Measurements from ENCODE around the gene CHST11.

CHST11 gene

DNA sequence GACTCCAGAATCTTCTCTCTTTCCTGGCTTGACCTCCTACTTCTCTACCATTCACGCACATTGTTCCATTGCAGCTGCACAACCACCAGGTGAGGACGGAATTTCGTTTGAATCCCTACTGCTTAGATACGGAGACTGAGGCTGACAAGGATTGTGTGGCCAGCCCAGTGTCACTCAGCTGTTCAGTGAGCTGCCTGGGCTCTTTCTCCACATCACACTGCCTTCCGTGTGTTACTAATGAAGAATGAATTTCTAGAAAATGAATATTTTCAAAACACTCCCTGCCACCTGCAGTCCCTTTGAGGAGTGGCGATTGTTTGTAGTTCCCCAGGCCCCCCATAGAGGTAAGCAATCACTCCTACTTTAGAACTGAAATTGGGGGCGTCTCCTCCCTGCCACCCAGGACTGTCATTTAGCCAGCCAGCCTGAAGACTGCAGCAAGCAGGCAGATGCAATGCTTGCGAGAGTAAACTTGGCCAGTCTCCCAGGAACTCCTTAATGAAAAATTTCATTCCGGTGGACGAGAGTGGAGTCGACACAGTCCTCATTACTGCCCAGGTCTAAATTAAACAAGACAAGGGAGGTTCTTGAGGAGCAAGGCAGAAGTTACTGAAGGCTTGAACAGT, 261.7 kb downstream of the CHST11 start:
- H3K27ac ChIP-seq (ENCODE audit: extremely low read depth, low read depth, low read length): no peak overlapping the region
- no peaks in the 10 kb centered on the region for H3K36me3 ChIP-seq (ENCODE audit: control insufficient read depth in 2 of 2, insufficient read depth in 1 of 2, low read length in 2 of 2)
- CTCF ChIA-PET: no interaction called here
- no peak overlapping the region for H3K4me3 ChIP-seq (ENCODE audit: low read depth, low read length)
- POLR2A ChIA-PET: no interaction called here
- H3K4me1 ChIP-seq (ENCODE audit: control insufficient read depth, insufficient read depth, low read length): peaks cover 5% of the 10 kb centered on the region; the same call in 1 of the 2 replicates
- TF ChIP-seq, protein P1, sequence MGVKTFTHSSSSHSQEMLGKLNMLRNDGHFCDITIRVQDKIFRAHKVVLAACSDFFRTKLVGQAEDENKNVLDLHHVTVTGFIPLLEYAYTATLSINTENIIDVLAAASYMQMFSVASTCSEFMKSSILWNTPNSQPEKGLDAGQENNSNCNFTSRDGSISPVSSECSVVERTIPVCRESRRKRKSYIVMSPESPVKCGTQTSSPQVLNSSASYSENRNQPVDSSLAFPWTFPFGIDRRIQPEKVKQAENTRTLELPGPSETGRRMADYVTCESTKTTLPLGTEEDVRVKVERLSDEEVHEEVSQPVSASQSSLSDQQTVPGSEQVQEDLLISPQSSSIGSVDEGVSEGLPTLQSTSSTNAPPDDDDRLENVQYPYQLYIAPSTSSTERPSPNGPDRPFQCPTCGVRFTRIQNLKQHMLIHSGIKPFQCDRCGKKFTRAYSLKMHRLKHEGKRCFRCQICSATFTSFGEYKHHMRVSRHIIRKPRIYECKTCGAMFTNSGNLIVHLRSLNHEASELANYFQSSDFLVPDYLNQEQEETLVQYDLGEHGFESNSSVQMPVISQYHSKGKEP (tag by site-specific recombination; IDR thresholded peaks at IDR 0.05): peak; percentile 52; the same call in 1 of the 2 replicates
- TF ChIP-seq, protein P2, sequence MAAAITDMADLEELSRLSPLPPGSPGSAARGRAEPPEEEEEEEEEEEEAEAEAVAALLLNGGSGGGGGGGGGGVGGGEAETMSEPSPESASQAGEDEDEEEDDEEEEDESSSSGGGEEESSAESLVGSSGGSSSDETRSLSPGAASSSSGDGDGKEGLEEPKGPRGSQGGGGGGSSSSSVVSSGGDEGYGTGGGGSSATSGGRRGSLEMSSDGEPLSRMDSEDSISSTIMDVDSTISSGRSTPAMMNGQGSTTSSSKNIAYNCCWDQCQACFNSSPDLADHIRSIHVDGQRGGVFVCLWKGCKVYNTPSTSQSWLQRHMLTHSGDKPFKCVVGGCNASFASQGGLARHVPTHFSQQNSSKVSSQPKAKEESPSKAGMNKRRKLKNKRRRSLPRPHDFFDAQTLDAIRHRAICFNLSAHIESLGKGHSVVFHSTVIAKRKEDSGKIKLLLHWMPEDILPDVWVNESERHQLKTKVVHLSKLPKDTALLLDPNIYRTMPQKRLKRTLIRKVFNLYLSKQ (tag by site-specific recombination; IDR thresholded peaks at IDR 0.05; ENCODE audit: borderline replicate concordance): no peak
- 0 out of 2 replicates have a peak, but pooled peaks have one; percentile 7 for TF ChIP-seq GLIS1 (tag by site-specific recombination; IDR thresholded peaks at IDR 0.05)
- TF ChIP-seq ZBTB21 (tag by site-specific recombination; IDR thresholded peaks at IDR 0.05): no peak
- H3K9me3 ChIP-seq (ENCODE audit: control insufficient read depth, insufficient read depth, low read depth, low read length): no peaks in the 10 kb centered on the region

DNA sequence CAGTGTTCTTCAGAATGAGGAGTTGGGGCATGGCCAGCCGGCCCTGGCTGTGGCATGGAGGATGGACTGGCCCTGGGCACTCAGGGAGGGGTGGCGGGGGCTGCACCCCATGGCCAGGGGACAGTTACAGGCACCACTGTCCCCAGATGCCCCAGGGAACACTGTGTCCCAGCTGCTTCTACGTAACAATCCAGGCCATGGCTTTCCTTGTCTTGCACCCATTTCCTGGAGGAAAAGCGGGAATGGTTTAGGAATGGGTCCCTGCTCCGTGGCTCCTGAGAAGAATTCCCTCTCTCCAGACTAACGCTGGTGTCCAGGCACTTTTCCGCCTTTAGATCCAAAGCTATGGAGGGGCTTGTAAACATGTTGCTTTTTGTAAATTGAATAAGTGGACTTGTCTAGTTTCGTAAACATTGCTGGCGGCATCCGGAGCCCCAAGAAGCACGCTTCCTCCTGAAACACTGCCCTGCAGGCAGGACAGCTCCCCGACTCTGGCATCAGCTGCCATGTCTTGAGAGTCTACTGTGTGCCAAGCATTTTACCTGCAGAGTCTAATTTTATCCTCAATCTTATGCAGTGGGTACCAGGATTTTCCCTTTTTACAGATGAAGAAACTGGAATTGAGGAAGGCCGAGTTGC, 263.1 kb downstream of the CHST11 start:
- no peak overlapping the region for H3K4me3 ChIP-seq (ENCODE audit: low read depth, low read length)
- no peak overlapping the region for H3K27ac ChIP-seq (ENCODE audit: extremely low read depth, low read depth, low read length)
- CTCF ChIA-PET: interaction anchor here (0.6 kb wide), 1 partner anchor 25 kb away, joined by 5 read pairs; no protein-coding TSS in a partner anchor
- TF ChIP-seq, protein P3, sequence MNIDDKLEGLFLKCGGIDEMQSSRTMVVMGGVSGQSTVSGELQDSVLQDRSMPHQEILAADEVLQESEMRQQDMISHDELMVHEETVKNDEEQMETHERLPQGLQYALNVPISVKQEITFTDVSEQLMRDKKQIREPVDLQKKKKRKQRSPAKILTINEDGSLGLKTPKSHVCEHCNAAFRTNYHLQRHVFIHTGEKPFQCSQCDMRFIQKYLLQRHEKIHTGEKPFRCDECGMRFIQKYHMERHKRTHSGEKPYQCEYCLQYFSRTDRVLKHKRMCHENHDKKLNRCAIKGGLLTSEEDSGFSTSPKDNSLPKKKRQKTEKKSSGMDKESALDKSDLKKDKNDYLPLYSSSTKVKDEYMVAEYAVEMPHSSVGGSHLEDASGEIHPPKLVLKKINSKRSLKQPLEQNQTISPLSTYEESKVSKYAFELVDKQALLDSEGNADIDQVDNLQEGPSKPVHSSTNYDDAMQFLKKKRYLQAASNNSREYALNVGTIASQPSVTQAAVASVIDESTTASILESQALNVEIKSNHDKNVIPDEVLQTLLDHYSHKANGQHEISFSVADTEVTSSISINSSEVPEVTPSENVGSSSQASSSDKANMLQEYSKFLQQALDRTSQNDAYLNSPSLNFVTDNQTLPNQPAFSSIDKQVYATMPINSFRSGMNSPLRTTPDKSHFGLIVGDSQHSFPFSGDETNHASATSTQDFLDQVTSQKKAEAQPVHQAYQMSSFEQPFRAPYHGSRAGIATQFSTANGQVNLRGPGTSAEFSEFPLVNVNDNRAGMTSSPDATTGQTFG (tag by site-specific recombination; IDR thresholded peaks at IDR 0.05; ENCODE audit: borderline replicate concordance): no peak
- TF ChIP-seq ZNF837 (tag by site-specific recombination; IDR thresholded peaks at IDR 0.05) (no peak), ZNF133 (tag by site-specific recombination; IDR thresholded peaks at IDR 0.05) (no peak), ZNF558 (tag by site-specific recombination; IDR thresholded peaks at IDR 0.05) (no peak), ZBTB17 (tag by site-specific recombination; IDR thresholded peaks at IDR 0.05) (0 out of 2 replicates have a peak, but pooled peaks have one; percentile 39), ZNF785 (tag by site-specific recombination; IDR thresholded peaks at IDR 0.05) (no peak), TCF7L2 (IDR thresholded peaks at IDR 0.05; ENCODE audit: borderline replicate concordance, low read depth, low read length) (no peak), IKZF3 (tag by site-specific recombination; IDR thresholded peaks at IDR 0.05) (0 out of 2 replicates have a peak, but pooled peaks have one; percentile 29)
- TF ChIP-seq, protein P4, sequence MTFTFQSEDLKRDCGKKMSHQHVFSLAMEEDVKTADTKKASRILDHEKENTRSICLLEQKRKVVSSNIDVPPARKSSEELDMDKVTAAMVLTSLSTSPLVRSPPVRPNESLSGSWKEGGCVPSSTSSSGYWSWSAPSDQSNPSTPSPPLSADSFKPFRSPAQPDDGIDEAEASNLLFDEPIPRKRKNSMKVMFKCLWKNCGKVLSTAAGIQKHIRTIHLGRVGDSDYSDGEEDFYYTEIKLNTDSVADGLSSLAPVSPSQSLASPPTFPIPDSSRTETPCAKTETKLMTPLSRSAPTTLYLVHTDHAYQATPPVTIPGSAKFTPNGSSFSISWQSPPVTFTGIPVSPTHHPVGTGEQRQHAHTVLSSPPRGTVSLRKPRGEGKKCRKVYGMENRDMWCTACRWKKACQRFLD (tag by site-specific recombination; IDR thresholded peaks at IDR 0.05): no peak
- H3K36me3 ChIP-seq (ENCODE audit: control insufficient read depth in 2 of 2, insufficient read depth in 1 of 2, low read length in 2 of 2): no peaks in the 10 kb centered on the region
- H3K9me3 ChIP-seq (ENCODE audit: control insufficient read depth, insufficient read depth, low read depth, low read length): no peaks in the 10 kb centered on the region
- peaks cover 10% of the 10 kb centered on the region for H3K4me1 ChIP-seq (ENCODE audit: control insufficient read depth, insufficient read depth, low read length)
- POLR2A ChIA-PET: no interaction called here

Measured in HEK293 (cell line).